MV-4-11 (cell line): ENCODE results near the gene FNDC3B.

Experiments used
- DNase-seq: peaks from one replicate; lab custom pipeline; 2025; lab: John Stamatoyannopoulos, UW

FNDC3B gene

GRCh38 chr3:172171396-172172075 is 132.2 kb downstream of the FNDC3B start:
- DNase-seq: no peak

- DNase-seq: no peak
These were observed 134.2 kb downstream of the FNDC3B start for GRCh38 chr3:172173316-172174254.

GRCh38 chr3:172174513-172175253 is 135.3 kb downstream of the FNDC3B start:
- DNase-seq: no peak

- no peak for DNase-seq
These were observed 135.8 kb downstream of the FNDC3B start for GRCh38 chr3:172175254-172175599.

- peak; percentile 61 for DNase-seq
These were observed 136.8 kb downstream of the FNDC3B start for GRCh38 chr3:172176061-172176770.

- DNase-seq: no peak
These were observed 137.7 kb downstream of the FNDC3B start for GRCh38 chr3:172177046-172177445.

- no peak for DNase-seq
These were observed 138.5 kb downstream of the FNDC3B start for GRCh38 chr3:172177803-172178316.

GRCh38 chr3:172179680-172180399 is 140.5 kb downstream of the FNDC3B start:
- peak; percentile 57 for DNase-seq

GRCh38 chr3:172180473-172180872 is 141.1 kb downstream of the FNDC3B start:
- no peak for DNase-seq

- peak; percentile 20 for DNase-seq
These were observed 142.7 kb downstream of the FNDC3B start for GRCh38 chr3:172181932-172182586.

- DNase-seq: no peak
These were observed 143.4 kb downstream of the FNDC3B start for GRCh38 chr3:172182797-172183196.

- DNase-seq: no peak
These were observed 144.9 kb downstream of the FNDC3B start for GRCh38 chr3:172184106-172184822.

GRCh38 chr3:172185907-172186306 is 146.5 kb downstream of the FNDC3B start:
- peak; percentile 70 for DNase-seq

- no peak for DNase-seq
These were observed 147.2 kb downstream of the FNDC3B start for GRCh38 chr3:172186607-172187006.

- DNase-seq: no peak
These were observed 148.1 kb downstream of the FNDC3B start for GRCh38 chr3:172187511-172187910.

GRCh38 chr3:172188511-172188910 is 149.1 kb downstream of the FNDC3B start:
- no peak for DNase-seq

- DNase-seq: no peak
These were observed 149.8 kb downstream of the FNDC3B start for GRCh38 chr3:172189213-172189612.

- peak; percentile 14 for DNase-seq
These were observed 150.7 kb downstream of the FNDC3B start for GRCh38 chr3:172189987-172190603.

- DNase-seq: no peak
These were observed 151.6 kb downstream of the FNDC3B start for GRCh38 chr3:172190980-172191379.
